HK-2 (cell line): ENCODE results near the gene DHRS4L2.
"Not testable (repeated sequence)": the region's sequence is repeated elsewhere in the genome, so short reads cannot be mapped to it uniquely, and the experiment has no call there.

Experiments used
- DNase-seq: peaks from one replicate; pipeline ENCODE4 v3.0.0-alpha.2; 2018; ENCODE audit not compliant: unreplicated experiment

The DHRS4L2 gene

GRCh38 chr14:23988607-23989363 is at the start of gene DHRS4L2:
DHRS4L2 (plus strand) TSS chr14:23988929; CDS start chr14:23988948, 19 bp downstream.
- peak; percentile 65 for DNase-seq

GRCh38 chr14:23939607-23940326 is 49.0 kb upstream of the DHRS4L2 start:
- DNase-seq = no peak

GRCh38 chr14:23941230-23941629 is 47.5 kb upstream of the DHRS4L2 start:
- DNase-seq = no peak

GRCh38 chr14:23941669-23942068 is 47.1 kb upstream of the DHRS4L2 start:
- DNase-seq = no peak

- DNase-seq = peak; percentile 61
These were observed 46.1 kb upstream of the DHRS4L2 start for GRCh38 chr14:23942587-23942986.

- not testable (repeated sequence) for DNase-seq
These were observed 39.7 kb upstream of the DHRS4L2 start for GRCh38 chr14:23949069-23949468.

GRCh38 chr14:23950411-23951135 is 38.2 kb upstream of the DHRS4L2 start:
- no peak for DNase-seq

- not testable (repeated sequence) for DNase-seq
These were observed 37.6 kb upstream of the DHRS4L2 start for GRCh38 chr14:23951136-23951466.

- no peak for DNase-seq
These were observed 37.0 kb upstream of the DHRS4L2 start for GRCh38 chr14:23951590-23952201.

GRCh38 chr14:23953116-23953463 is 35.6 kb upstream of the DHRS4L2 start:
- DNase-seq = not testable (repeated sequence)

- peak; percentile 88 for DNase-seq
These were observed 35.1 kb upstream of the DHRS4L2 start, which contains the start of gene DHRS4 for GRCh38 chr14:23953464-23954278. DHRS4 (plus strand) TSS chr14:23953770; CDS start chr14:23953789, 19 bp downstream.

- not testable (repeated sequence) for DNase-seq
These were observed 34.5 kb upstream of the DHRS4L2 start for GRCh38 chr14:23954279-23954614.

GRCh38 chr14:23954965-23955364 is 33.8 kb upstream of the DHRS4L2 start:
- not testable (repeated sequence) for DNase-seq

- not testable (repeated sequence) for DNase-seq
These were observed 32.9 kb upstream of the DHRS4L2 start for GRCh38 chr14:23955811-23956210.

GRCh38 chr14:23957913-23958569 is 30.7 kb upstream of the DHRS4L2 start:
- DNase-seq = not testable (repeated sequence)

GRCh38 chr14:23960899-23961298 is 27.8 kb upstream of the DHRS4L2 start:
- DNase-seq = not testable (repeated sequence)

- not testable (repeated sequence) for DNase-seq
These were observed 27.0 kb upstream of the DHRS4L2 start for GRCh38 chr14:23961704-23962103.

GRCh38 chr14:23969130-23969480 is 19.6 kb upstream of the DHRS4L2 start:
- DNase-seq = not testable (repeated sequence)

GRCh38 chr14:23969481-23970282 is 19.0 kb upstream of the DHRS4L2 start:
- not testable (repeated sequence) for DNase-seq

- not testable (repeated sequence) for DNase-seq
These were observed 18.5 kb upstream of the DHRS4L2 start for GRCh38 chr14:23970283-23970659.
